HTR-8/SVneo (cell line): ENCODE measurements around the gene NAGK.
"Not testable (repeated sequence)": the region's sequence is repeated elsewhere in the genome, so short reads cannot be mapped to it uniquely, and the experiment has no call there.

Experiments
- DNase-seq: peaks from one replicate; pipeline ENCODE4 v3.0.0; 2011; ENCODE audit warnings: low spot score, mixed read lengths; ENCODE audit not compliant: insufficient read length
- FAIRE-seq: peaks from 2 replicates; lab custom pipeline; 2011; peaks lifted over from hg19 to GRCh38; lab: Jason Lieb, UNC

NAGK gene

GRCh38 chr2:71067567-71068217 lies 756 bp upstream of the NAGK start:
- FAIRE-seq (no peak), DNase-seq (no peak)

- DNase-seq (no peak), FAIRE-seq (no peak)
Measured at GRCh38 chr2:71069376-71069775, 928 bp downstream of the NAGK start.

GRCh38 chr2:71070294-71071093 lies 2.0 kb downstream of the NAGK start:
- DNase-seq (peak; percentile 43), FAIRE-seq (no peak)

- no peak for DNase-seq
- no peak for FAIRE-seq
Measured at GRCh38 chr2:71071681-71072398, 3.4 kb downstream of the NAGK start.

GRCh38 chr2:71072492-71072891 lies 4.0 kb downstream of the NAGK start:
- FAIRE-seq = no peak
- DNase-seq = no peak

GRCh38 chr2:71073475-71073874 lies 5.0 kb downstream of the NAGK start:
- FAIRE-seq (no peak), DNase-seq (no peak)

- FAIRE-seq (no peak), DNase-seq (no peak)
Measured at GRCh38 chr2:71074893-71075395, 6.5 kb downstream of the NAGK start.

GRCh38 chr2:71078624-71079023 lies 10.2 kb downstream of the NAGK start:
- FAIRE-seq = peak; percentile 88
- DNase-seq = no peak

- no peak for FAIRE-seq
- DNase-seq = no peak
Measured at GRCh38 chr2:71082402-71083252, 14.2 kb downstream of the NAGK start.

GRCh38 chr2:71083297-71083696 lies 14.8 kb downstream of the NAGK start:
- FAIRE-seq = not testable (repeated sequence)

GRCh38 chr2:71083752-71084312 lies 15.4 kb downstream of the NAGK start:
- not testable (repeated sequence) for FAIRE-seq, DNase-seq

More at GRCh38 chr2:71083297-71083696, 14.8 kb downstream of the NAGK start:
- not testable (repeated sequence) for DNase-seq

- not testable (repeated sequence) for FAIRE-seq, DNase-seq
Measured at GRCh38 chr2:71085325-71086003, 17.0 kb downstream of the NAGK start.

- FAIRE-seq, DNase-seq: not testable (repeated sequence)
Measured at GRCh38 chr2:71089475-71089874, 21.0 kb downstream of the NAGK start.

- DNase-seq, FAIRE-seq: not testable (repeated sequence)
Measured at GRCh38 chr2:71091808-71092207, 23.4 kb downstream of the NAGK start.

- not testable (repeated sequence) for DNase-seq, FAIRE-seq
Measured at GRCh38 chr2:71092491-71093260, 24.2 kb downstream of the NAGK start.

- peak; percentile 86 for DNase-seq
- FAIRE-seq = peak; percentile 20
Measured at GRCh38 chr2:71100195-71100964, 31.9 kb downstream of the NAGK start.

GRCh38 chr2:71101656-71102055 lies 33.2 kb downstream of the NAGK start:
- FAIRE-seq = no peak

More at GRCh38 chr2:71101656-71102055, 33.2 kb downstream of the NAGK start:
- peak; percentile 15 for DNase-seq
